Right lobe of liver (tissue), 4 donors: Measurements from ENCODE around the gene C3.

Experiments used
- POLR2A ChIP-seq: fragments of 450-650 bp; IDR thresholded peaks from one replicate; pipeline ENCODE4 v1.6.1; 2017; ENCODE audit warnings: antibody characterized with exemption, mild to moderate bottlenecking
- TF ChIP-seq, protein P1 (sequence below), 4 donors: fragments of 200-600 bp in 3 of 4; fragments of 450-650 bp in 1 of 4; IDR thresholded peaks; one replicate each; pipeline versions ENCODE4 v1.5.1 to v1.8.0; 2016 to 2022; ENCODE audit warnings: antibody characterized with exemption in 4 of 4, mild to moderate bottlenecking in 2 of 4
- donor health status: DM: no; HTN: no; CAD: no.
- donor health status: DM: no; HTN: no; CAD: no.
- donor health status: DM: no; HTN: yes; CAD: no.

DNA sequence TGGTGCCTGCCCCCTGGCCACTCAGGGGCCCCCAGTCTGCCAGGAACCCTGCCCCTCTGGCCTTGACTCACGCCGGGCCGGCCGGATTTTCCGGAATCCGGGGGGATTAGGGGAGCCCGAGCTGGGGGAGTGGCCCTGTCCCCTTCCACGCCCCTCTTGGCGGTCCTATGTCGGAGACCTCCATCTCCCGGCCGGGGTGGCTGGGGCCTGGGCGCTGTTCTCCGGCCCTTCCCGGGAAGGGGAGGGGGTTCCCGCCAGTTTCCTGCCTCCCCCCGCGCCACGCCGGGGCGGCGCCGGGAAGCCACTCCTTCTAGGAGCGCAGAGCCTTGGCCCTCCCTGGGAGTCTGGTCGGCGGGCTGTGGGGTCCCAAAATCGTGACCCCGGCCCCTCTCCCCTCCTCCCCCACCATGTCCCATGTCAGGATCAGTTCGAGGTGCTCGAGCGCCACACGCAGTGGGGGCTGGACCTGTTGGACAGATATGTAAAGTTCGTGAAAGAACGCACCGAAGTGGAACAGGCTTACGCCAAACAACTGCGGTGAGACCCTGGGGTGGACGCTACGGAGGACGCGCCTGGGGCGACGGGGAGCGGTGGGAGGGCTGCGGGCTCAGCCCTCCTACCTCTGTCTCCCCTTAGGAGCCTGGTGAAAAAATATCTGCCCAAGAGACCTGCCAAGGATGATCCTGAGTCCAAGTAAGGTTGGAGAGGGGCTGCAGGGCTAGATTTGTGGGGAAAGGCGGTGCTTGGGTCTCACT is 20.3 kb upstream of the C3 start:
- TF ChIP-seq, protein P1, sequence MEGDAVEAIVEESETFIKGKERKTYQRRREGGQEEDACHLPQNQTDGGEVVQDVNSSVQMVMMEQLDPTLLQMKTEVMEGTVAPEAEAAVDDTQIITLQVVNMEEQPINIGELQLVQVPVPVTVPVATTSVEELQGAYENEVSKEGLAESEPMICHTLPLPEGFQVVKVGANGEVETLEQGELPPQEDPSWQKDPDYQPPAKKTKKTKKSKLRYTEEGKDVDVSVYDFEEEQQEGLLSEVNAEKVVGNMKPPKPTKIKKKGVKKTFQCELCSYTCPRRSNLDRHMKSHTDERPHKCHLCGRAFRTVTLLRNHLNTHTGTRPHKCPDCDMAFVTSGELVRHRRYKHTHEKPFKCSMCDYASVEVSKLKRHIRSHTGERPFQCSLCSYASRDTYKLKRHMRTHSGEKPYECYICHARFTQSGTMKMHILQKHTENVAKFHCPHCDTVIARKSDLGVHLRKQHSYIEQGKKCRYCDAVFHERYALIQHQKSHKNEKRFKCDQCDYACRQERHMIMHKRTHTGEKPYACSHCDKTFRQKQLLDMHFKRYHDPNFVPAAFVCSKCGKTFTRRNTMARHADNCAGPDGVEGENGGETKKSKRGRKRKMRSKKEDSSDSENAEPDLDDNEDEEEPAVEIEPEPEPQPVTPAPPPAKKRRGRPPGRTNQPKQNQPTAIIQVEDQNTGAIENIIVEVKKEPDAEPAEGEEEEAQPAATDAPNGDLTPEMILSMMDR (IDR thresholded peaks at IDR 0.05) = no peak
- no peak for TF ChIP-seq POLR2A
